ENCODE measurements around the gene TRPT1.

TRPT1 gene, protein sequence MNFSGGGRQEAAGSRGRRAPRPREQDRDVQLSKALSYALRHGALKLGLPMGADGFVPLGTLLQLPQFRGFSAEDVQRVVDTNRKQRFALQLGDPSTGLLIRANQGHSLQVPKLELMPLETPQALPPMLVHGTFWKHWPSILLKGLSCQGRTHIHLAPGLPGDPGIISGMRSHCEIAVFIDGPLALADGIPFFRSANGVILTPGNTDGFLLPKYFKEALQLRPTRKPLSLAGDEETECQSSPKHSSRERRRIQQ

GRCh38 chr11:64225608-64226506 lies at the start of gene TRPT1, which contains the start of gene NUDT22:
TSS of gene TRPT1 (minus strand) at chr11:64226186. CDS start at chr11:64225860, 326 bp downstream.
TSS of gene NUDT22 (plus strand) at chr11:64226274. CDS start at chr11:64226653, 379 bp downstream.
- peak; percentile 88 to 93 for DNase-seq

- DNase-seq, result no peak
Measured at GRCh38 chr11:64275031-64275800, 49.2 kb upstream of the TRPT1 start.

- peak; percentile 97 for DNase-seq
Measured at GRCh38 chr11:64269540-64270220, 43.7 kb upstream of the TRPT1 start.

DNA sequence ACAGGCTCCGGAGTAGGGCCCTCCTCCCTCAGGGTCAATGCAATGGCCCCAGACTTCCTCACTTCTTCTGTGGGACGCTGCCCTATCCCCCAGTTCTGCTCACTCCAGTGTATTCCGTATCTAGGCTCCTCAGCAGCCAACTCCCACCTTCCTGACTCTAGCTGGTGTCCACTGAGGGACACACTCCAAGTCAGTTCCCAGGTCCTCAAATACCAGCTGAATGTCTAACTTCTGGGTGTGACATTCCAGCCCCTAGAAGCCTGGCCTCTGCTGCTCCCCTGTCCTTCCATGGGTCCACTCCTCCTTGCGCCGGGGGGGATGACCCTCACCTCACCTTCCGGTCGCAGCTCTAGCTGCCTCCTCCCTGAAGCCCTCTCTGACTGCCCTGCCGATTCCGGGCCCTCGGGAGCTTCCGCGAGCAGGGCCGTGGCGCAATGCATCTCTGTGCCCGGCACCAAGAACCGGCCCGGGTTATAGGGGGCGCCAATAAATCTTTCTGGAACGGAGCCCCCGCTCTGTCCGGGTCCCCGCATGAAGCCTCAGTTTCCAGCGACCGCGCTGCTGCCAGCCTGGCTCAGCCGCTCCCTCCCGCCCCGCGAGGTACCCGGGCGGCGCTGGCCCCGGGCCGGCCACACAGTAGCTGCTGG lies 43.0 kb upstream of the TRPT1 start:
- peak; percentile 28 to 57 for DNase-seq

DNA sequence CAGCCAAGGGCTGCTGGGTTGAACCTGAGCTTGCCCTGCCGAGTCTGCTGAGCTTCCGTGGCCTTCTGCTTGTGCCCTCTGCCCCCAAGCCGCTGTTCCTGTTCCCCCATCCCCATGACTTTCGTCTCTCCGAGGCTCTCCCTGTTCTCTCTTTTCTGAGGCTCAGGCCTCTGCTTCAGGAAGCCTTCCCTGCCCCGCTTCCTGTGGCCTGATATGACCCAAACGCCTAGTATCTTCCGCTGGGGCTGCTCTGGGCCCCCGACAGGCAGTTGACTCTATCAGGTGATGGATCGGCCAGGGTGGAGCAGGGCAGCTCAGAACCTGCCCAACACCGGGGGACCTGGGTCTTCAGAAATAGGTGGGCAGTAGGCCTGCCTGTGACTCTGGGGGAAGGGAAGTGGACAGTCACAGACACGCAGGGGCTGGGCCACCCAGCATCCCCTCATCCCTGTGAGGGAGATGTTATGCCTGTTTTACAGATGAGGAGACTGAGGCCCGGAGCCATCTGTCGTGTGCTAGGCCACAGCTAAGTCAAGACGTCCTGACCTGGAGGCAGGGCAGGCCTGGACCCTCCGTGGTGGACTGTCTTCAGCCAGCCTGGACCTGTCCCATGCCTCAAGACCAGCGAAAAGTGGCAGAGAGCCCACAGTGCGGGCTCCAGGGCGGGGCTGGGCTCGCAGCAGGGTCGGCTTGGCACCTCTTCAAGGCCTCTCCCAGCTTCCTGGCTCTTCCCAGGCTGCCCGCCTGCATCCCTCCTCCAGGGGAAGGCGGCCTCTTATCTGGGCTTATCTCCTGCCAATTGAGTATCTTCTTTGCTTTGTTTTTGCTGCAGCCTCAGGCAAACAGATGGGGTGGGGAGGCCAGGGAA lies 42.3 kb upstream of the TRPT1 start:
- DNase-seq, result no peak

GRCh38 chr11:64267207-64267945 lies 41.4 kb upstream of the TRPT1 start:
- no peak for DNase-seq

DNA sequence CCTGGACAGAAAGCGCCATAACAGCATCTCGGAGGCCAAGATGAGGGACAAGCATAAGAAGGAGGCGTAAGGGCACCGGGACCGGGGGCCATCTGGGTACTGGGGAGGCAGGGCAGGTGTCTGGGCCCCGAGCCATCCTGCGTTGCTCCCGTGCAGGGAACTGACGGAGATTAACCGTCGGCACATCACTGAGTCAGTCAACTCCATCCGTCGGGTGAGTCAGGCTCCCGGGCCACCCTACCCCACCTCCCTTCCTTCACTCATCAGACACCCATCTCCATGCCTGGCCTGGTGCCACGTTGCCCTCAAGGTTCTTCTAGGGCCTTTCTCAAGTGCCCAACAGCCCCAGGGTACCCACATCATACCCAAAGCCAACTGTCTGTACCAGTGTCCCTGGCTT lies 40.4 kb upstream of the TRPT1 start:
- DNase-seq, result no peak

- no peak for DNase-seq
Measured at GRCh38 chr11:64265176-64266160, 39.5 kb upstream of the TRPT1 start.

GRCh38 chr11:64264371-64264852 lies 38.4 kb upstream of the TRPT1 start:
- DNase-seq, result no peak

GRCh38 chr11:64263947-64264317 lies 37.9 kb upstream of the TRPT1 start:
- DNase-seq, result no peak

DNA sequence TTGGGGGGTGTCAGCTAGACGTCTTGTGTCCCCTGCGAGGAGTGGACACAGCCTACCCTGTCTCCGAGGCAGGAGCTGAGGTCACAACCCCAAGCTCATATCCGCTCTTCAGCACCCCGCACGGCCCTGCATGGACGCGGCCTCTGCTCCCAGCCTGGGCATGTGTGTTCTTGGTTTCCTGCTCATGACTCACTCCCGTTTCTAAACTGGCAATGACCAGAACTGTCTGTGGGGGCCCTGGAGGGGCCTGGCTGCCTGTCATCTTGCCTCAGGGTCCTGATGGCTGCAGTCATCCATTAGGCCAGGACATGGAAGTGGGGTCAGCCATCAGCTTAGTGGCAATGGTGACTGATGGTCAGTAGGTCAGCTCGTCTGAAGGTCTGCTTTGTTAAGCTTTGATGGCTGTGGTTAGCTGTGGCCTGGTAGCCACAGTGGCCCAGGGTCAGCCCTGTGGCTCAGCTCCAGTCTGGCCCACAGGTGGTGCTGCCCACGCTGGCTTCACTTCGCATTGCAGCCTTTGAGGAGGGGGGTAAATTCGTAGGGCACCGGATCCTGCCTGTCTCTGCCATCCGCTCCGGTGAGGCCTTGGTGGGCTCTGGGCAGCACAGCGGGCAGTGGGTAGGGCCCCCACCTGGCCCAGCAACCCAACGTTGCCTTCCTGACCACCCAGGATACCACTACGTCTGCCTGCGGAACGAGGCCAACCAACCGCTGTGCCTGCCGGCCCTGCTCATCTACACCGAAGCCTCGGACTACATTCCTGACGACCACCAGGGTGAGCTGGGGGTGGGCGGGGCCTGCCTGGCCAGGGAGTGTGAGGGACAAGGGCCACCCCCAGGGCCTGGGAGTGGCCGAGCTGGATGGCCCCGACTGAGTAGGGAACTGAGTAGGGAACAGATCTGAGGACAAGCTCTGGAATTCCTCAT lies 37.3 kb upstream of the TRPT1 start:
- no peak for DNase-seq

DNA sequence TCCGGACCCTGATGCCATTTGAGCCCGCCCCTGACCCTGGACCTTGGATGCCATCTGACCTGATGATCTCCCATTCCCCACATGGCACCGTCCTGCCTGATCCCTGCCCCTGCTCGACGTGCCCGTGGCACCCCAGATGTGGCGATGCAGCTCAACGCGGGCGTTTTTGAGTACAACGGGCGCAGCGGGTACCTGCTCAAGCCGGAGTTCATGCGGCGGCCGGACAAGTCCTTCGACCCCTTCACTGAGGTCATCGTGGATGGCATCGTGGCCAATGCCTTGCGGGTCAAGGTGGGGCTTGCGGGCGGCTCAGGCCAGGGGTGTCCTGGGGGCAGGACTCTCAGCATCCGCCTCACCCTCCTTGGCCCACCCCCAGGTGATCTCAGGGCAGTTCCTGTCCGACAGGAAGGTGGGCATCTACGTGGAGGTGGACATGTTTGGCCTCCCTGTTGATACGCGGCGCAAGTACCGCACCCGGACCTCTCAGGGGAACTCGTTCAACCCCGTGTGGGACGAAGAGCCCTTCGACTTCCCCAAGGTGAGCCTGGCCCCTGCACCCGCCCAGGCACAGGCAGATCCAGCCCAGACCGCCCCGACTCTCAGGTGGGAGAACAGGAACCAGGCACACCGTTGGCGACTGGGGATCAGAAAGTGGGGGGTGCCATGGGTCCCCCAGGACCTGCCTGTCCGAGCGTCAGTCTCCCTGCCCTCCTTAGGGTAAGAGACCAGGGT lies 36.5 kb upstream of the TRPT1 start:
- no peak for DNase-seq

- DNase-seq, result no peak
Measured at GRCh38 chr11:64261556-64262080, 35.6 kb upstream of the TRPT1 start.

GRCh38 chr11:64260147-64260708 lies 34.2 kb upstream of the TRPT1 start:
- no peak for DNase-seq

GRCh38 chr11:64259533-64260067 lies 33.6 kb upstream of the TRPT1 start:
- no peak for DNase-seq

DNA sequence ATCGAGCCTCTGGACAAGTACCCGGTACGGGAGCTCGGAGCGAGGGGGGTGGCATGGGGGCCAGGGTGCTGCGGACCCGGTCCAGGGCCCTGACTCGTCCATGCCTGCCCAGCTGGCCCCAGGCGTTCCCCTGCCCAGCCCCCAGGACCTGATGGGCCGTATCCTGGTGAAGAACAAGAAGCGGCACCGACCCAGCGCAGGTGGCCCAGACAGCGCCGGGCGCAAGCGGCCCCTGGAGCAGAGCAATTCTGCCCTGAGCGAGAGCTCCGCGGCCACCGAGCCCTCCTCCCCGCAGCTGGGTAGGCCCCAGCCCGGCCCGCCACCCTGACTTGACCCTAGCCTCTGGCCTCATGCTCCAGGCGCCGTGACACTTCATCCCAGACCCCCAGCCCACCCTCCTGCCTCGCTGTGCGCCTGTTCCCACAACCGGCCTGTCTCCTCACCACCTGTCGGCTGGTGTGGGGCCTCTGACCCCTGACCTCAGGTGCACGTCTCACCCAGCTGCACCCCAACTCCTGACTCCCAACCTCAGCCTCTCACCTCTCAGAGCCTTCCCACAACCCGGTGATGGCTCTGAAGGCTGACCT lies 33.1 kb upstream of the TRPT1 start:
- no peak for DNase-seq
